ENCODE data around the gene LARGE2.

LARGE2 gene

GRCh38 chr11:45928535-45929215, 6.2 kb downstream of the LARGE2 start:
- no peak for DNase-seq (ENCODE audit: extremely low read depth in 1 of 2, low read depth in 1 of 2)

- DNase-seq (ENCODE audit: extremely low read depth in 1 of 2, low read depth in 1 of 2): no peak
Observed at GRCh38 chr11:45929486-45930030, 7.1 kb downstream of the LARGE2 start.

- no peak for DNase-seq (ENCODE audit: extremely low read depth in 1 of 2, low read depth in 1 of 2)
Observed at GRCh38 chr11:45930031-45930794, 7.8 kb downstream of the LARGE2 start.

GRCh38 chr11:45930951-45931570, 8.6 kb downstream of the LARGE2 start:
- DNase-seq (ENCODE audit: extremely low read depth in 1 of 2, low read depth in 1 of 2): no peak

DNA sequence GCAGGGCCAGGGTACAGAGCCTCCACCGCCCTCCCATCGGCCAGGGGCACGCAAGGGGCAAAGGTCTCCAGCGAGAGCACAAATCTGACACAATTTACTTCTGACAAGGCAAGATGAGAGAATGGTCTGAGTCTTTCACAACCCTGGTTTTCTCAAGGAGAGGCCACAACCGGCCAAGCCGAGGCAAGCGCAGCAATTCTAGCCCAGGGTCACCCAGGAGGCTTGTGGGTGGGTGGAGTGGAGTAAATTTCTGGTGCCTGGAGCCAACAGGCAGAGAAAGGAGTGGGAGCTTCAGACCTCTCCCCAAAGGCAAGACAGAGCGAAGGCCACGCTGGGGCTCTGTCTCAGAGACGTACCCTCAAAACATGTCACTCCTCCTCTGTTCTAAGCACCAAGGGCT, 9.3 kb downstream of the LARGE2 start:
- no peak for DNase-seq (ENCODE audit: extremely low read depth in 1 of 2, low read depth in 1 of 2)

DNA sequence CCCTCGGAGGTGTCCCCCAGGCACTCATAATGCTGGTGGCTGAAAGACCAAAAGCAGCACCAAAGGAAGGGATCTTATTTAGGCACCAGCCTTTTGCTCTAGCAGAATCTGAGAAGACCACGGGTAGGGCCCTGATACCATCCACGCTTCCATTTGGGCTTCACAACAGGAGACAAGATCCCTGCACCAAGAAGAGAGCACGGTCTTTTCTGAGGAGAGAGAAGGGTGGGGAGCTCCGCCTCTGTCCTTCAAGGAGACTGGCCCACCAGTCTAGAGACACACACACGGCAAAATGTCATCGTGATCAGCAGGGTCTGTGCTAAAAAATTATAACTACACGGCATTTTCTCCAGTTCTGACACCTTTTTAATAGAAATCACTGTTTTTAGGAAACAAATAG, 9.8 kb downstream of the LARGE2 start:
- DNase-seq (ENCODE audit: extremely low read depth in 1 of 2, low read depth in 1 of 2): no peak

DNA sequence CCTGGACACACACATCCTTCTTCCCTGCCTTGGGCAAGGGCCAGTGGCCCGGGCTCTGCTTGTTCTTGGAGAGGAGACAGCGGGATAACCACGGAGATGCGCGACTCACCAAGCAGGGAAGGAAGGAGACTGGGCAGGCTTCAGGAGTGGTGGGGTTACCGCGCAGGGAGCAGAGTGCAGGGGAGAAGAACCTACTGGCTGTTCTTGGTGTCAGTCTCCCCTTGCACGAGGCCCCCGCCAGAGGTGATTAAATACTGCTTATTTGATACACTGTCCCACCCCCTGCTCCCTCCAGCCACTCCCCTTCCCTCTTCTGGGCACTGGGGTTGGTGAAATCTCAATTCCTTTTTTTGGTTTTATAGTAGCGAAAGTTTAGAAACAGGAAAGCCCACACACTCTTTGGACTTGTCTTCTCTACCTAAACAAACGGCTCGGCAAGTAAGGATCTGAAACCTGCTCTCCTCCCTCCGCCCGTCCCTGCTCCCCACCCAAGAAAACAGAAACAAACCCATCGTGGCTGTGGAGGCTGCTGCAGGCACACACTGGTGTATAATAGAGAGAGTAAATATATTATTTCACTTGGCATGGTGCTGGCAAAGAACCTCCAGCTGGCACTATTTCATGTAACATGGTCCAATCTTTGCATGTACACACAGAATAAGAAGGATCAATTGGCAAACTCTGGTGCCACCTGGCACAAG, 10.8 kb downstream of the LARGE2 start:
- no peak for DNase-seq (ENCODE audit: extremely low read depth in 1 of 2, low read depth in 1 of 2)

GRCh38 chr11:45933846-45934579, 11.6 kb downstream of the LARGE2 start:
- DNase-seq (ENCODE audit: extremely low read depth in 1 of 2, low read depth in 1 of 2): no peak

GRCh38 chr11:45934580-45935318, 12.3 kb downstream of the LARGE2 start:
- no peak for DNase-seq (ENCODE audit: extremely low read depth in 1 of 2, low read depth in 1 of 2)

- DNase-seq (ENCODE audit: extremely low read depth in 1 of 2, low read depth in 1 of 2): no peak
Observed at GRCh38 chr11:45935349-45936064, 13.1 kb downstream of the LARGE2 start.

DNA sequence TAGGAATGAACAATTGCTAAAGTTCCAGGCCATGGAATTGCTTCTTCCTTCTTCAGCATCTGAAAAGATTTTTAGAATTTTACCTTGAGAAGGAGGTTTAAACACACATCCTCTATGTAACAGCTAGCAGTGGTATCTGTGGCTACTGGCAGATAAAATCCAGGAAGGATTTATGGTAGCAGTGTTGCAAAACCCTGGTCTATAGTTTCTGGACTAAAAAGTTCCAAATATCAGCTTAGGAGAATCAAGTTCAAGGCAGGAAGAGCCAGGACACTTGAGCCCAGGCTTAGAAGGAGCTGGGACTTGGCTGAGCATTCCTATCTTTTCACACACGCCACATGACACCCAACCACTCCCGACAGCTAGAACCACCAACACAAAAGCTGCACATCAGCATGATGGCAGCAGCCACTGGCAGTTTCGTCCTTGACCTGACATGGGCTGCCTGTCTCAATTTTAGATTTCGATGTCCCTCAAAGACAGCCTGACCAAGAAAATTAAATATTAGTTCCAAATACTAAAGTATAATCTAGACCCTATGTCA, 14.1 kb downstream of the LARGE2 start:
- no peak for DNase-seq (ENCODE audit: extremely low read depth in 1 of 2, low read depth in 1 of 2)

DNA sequence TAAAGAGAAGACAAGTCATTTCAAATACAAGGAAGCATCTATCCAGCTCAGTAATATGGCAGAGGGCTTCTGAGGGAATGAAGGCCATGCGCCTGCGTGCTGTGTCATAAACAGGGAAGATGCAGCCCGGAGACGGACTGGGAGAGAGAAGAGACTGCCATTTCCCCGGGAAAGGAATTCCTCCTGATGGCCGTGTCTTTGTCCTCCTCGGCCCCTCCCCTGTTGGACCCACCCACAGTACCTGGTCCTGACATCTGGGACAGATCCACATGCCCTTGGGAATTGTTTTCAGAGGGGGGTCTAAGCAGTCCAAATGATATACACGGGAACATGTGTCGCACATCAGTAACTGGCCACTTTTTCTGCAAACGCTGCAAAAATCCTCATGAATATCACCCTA, 15.5 kb downstream of the LARGE2 start:
- no peak for DNase-seq (ENCODE audit: extremely low read depth in 1 of 2, low read depth in 1 of 2)

GRCh38 chr11:45939836-45940235, 17.4 kb downstream of the LARGE2 start:
- DNase-seq (ENCODE audit: extremely low read depth in 1 of 2, low read depth in 1 of 2): no peak

DNA sequence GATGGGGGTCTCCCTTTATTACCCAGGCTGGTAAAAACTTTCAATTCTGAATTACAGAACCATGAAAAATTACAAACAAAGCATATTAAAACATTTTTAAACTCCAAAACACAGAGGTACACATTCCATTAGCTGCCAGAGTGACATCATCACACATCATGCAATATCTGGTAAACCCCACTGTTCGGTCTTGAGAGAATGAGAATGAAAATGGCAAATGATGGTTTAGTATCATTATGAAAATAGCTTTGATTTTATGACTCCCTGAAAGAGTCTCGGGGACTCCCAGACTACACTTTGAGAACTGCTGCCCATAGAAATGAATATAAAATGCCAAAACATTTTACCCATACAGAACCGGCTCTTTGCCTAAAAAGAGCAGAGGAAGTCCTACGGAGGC, 18.8 kb downstream of the LARGE2 start:
- DNase-seq (ENCODE audit: extremely low read depth in 1 of 2, low read depth in 1 of 2): no peak

DNA sequence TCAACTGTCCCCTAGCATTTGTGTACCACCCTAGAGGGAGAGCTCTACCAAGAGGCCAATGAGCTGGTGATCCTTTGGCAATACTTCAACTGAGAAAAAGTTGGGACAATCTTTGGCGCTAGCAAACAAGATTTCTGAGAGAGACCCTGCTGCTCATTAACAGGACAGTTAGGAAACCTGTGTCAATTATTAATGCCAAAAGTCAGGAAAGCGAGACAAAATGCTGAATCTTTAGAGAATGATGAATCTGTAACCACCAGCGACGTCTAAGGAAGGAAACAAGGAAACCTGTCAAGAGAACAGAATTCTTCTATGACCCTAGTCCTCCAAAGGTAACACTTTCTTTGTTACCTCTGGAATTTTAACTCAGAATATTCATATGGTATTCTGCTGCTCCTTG, 19.9 kb downstream of the LARGE2 start:
- DNase-seq (ENCODE audit: extremely low read depth in 1 of 2, low read depth in 1 of 2): no peak

DNA sequence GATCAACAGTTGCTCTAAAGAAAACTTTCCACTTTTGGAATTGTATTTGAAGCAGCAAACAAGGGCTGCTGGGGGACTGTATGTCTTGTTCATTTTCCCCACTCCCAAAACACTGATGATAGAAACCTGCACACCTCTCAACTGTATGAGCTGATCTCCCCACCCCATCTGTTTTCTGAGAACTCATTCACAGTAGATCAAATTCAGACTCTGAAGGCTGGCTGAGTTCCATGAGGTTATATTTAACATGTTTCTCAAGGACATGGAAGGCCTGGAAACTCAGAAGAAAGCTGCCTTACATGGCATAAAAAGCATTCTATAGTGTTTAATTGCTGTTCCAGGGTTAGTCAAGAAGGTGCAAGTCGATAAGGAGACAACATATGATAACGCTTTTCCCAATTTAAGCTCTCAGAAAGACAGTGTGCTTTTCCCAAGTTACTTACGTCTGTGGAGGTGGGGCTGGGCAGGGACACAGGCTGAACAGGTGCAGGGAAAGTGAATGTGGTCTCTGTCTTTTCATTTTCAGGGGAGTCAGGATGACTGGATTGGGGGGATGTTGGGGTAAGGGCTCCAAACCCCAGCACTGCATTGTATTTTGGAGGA, 23.0 kb downstream of the LARGE2 start:
- no peak for DNase-seq (ENCODE audit: extremely low read depth in 1 of 2, low read depth in 1 of 2)

DNA sequence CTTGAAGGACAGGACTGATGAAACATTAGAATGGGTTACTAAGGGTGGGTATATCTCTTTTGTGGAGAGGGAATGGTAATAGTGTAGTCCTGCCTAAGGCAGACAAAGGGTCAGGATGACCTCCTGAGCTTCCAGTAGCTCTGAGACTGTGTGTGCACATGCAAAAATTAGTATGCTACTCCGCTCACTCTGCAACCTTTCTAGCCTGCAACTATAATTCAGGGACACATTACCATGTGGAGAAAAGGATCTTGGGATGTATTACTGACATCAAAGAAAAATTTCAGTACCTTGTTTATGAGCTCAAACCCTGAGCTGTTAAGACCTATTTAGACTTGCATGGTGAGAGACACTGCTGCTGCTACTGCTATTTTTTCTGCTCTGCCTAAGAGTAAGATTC, 25.4 kb downstream of the LARGE2 start:
- no peak for DNase-seq (ENCODE audit: extremely low read depth in 1 of 2, low read depth in 1 of 2)

- DNase-seq (ENCODE audit: extremely low read depth in 1 of 2, low read depth in 1 of 2): no peak
Observed at GRCh38 chr11:45948356-45948755, 25.9 kb downstream of the LARGE2 start.

- no peak for DNase-seq (ENCODE audit: extremely low read depth in 1 of 2, low read depth in 1 of 2)
Observed at GRCh38 chr11:45949992-45950407, 27.5 kb downstream of the LARGE2 start.

Data from activated CD8-positive, alpha-beta memory T cell treated with anti-CD3 and anti-CD28 coated beads for 1 hour (primary cell).